GM12878 (cell line): ENCODE results near the gene EMSY. TPM values are rescaled to one million over a fixed set of nuclear protein-coding genes. Genes with fewer than 3 reads are reported as not detected.

ENCODE experiments used
- ATAC-seq: fragments of 200-7000 bp; cut with Tn5 transposase; 3 replicates; pipeline ENCODE4 v1.9.1; 2020; ENCODE audit warnings: mild to moderate bottlenecking, moderate library complexity
- BruUV-seq: library from RNA; stranded (reverse); fragments of 400-500 nt; replicated peaks from 2 replicates; lab custom pipeline; 2021; lab: Mats Ljungman, UMichigan
- CTCF ChIA-PET: fragments of 300-600 bp; sonication (Branson Sonifier 250); formaldehyde crosslinking; extraction: SDS; loops from one replicate; lab custom pipeline; 2021; ENCODE audit warnings: inconsistent platforms; lab: Yijun Ruan, JAX
- POLR2A ChIA-PET: fragments of 350-600 bp; formaldehyde crosslinking; extraction: SDS; loops from one replicate; lab custom pipeline; 2021; ENCODE audit warnings: inconsistent platforms; lab: Charles Lee
- RAD21 ChIA-PET: fragments of 300-600 bp; sonication (Branson Sonifier 250); formaldehyde crosslinking; loops from one replicate; lab custom pipeline; 2023; ENCODE audit warnings: antibody characterized with exemption; ENCODE audit not compliant: unreplicated experiment; lab: Charles Lee
- SMC1A ChIA-PET: fragments of 300-600 bp; sonication (Branson Sonifier 250); formaldehyde crosslinking; loops from one replicate; lab custom pipeline; 2023; ENCODE audit not compliant: unreplicated experiment, uncharacterized antibody; lab: Charles Lee
- DNase-seq: peaks from one replicate; pipeline ENCODE4 v3.0.0-alpha.2; 2011; ENCODE audit warnings: low read depth, low spot score
- FAIRE-seq: peaks from 3 replicates; lab custom pipeline; 2011; peaks lifted over from hg19 to GRCh38; lab: Jason Lieb, UNC
- H2AFZ ChIP-seq: 2 replicates; pipeline ENCODE4 v1.6.0; 2011; ENCODE audit warnings: low read depth, low read length, control low read depth; ENCODE audit not compliant: control insufficient read depth
- H3K27ac ChIP-seq: 2 replicates; pipeline ENCODE4 v1.5.1; 2011; ENCODE audit warnings: control low read depth; ENCODE audit not compliant: control insufficient read depth, insufficient read depth
- H3K27me3 ChIP-seq, 2 experiments: replicated peaks in 1 of 2; 2 replicates each; pipeline versions ENCODE4 v1.6.0 to v1.6.1; 2011; ENCODE audit warnings: low read length in 1 of 2; ENCODE audit not compliant: control insufficient read depth in 2 of 2, insufficient read depth in 2 of 2
- H3K36me3 ChIP-seq, 2 experiments: 2 replicates each; pipeline ENCODE4 v1.5.1; 2011; ENCODE audit warnings: low read length in 1 of 2; ENCODE audit not compliant: control insufficient read depth in 2 of 2, insufficient read depth in 2 of 2
- H3K4me1 ChIP-seq: 2 replicates; pipeline ENCODE4 v1.6.1; 2011; ENCODE audit warnings: mild to moderate bottlenecking, low read length, moderate library complexity, mixed read lengths; ENCODE audit not compliant: control insufficient read depth, insufficient read depth
- H3K4me2 ChIP-seq: 2 replicates; pipeline ENCODE4 v1.6.0; 2011; ENCODE audit warnings: control low read depth; ENCODE audit not compliant: control insufficient read depth, insufficient read depth
- H3K4me3 ChIP-seq: fragments of 200-600 bp; sonication (generic); 2 replicates; pipeline ENCODE4 v1.5.1; 2016
- H3K79me2 ChIP-seq: 2 replicates; pipeline ENCODE4 v1.6.0; 2011; ENCODE audit warnings: low read length; ENCODE audit not compliant: control insufficient read depth, insufficient read depth
- H3K9ac ChIP-seq: 2 replicates; pipeline ENCODE4 v1.8.0; 2011; ENCODE audit warnings: low read length, control low read depth, mixed read lengths; ENCODE audit not compliant: control insufficient read depth, insufficient read depth
- H3K9me3 ChIP-seq: replicated peaks from 3 replicates; pipeline ENCODE4 v1.5.1; 2011; ENCODE audit warnings: mild to moderate bottlenecking, low read length; ENCODE audit not compliant: control insufficient read depth, insufficient read depth
- H4K20me1 ChIP-seq: 2 replicates; pipeline ENCODE4 v1.6.0; 2011; ENCODE audit not compliant: control insufficient read depth, insufficient read depth
- BACH1 ChIP-seq: fragments of 450-650 bp; IDR thresholded peaks from 2 replicates; pipeline ENCODE4 v1.6.1; 2017; ENCODE audit warnings: mild to moderate bottlenecking, borderline replicate concordance
- BCL11A ChIP-seq: IDR thresholded peaks from 2 replicates; pipeline ENCODE4 v1.6.1; 2011; ENCODE audit warnings: low read depth, low read length
- BRCA1 ChIP-seq: IDR thresholded peaks from 2 replicates; pipeline ENCODE4 v1.6.1; 2011; ENCODE audit warnings: low read depth, low read length, improper control_type of control experiment
- CHD4 ChIP-seq: fragments of 200-600 bp; sonication (generic); IDR thresholded peaks from 2 replicates; pipeline ENCODE4 v1.6.1; 2016; ENCODE audit warnings: mild to moderate bottlenecking
- CREM ChIP-seq: IDR thresholded peaks from 2 replicates; pipeline ENCODE4 v1.6.1; 2014; ENCODE audit warnings: antibody characterized with exemption, low read depth
- DPF2 ChIP-seq: fragments of 450-650 bp; IDR thresholded peaks from 2 replicates; pipeline ENCODE4 v1.6.1; 2017; ENCODE audit warnings: mild to moderate bottlenecking
- ETV6 ChIP-seq, 2 experiments: fragments of 450-650 bp in 1 of 2; IDR thresholded peaks in 1 of 2; conservative IDR thresholded peaks in 1 of 2; 2 replicates each; pipeline ENCODE4 v1.6.1; 2014; ENCODE audit warnings: antibody characterized with exemption in 1 of 2, borderline replicate concordance in 1 of 2, low read depth in 1 of 2, mild to moderate bottlenecking in 1 of 2, moderate library complexity in 1 of 2
- SMC3 ChIP-seq: IDR thresholded peaks from 2 replicates; pipeline ENCODE4 v1.6.1; 2011; ENCODE audit warnings: low read length, improper control_type of control experiment, borderline replicate concordance
- SP1 ChIP-seq: IDR thresholded peaks from one replicate; pipeline ENCODE4 v1.6.1; 2011; ENCODE audit warnings: low read depth, low read length
- TCF12 ChIP-seq: IDR thresholded peaks from 2 replicates; pipeline ENCODE4 v1.6.1; 2011; ENCODE audit warnings: low read depth, mild to moderate bottlenecking, low read length
- WGBS: methylation state at CpG from one replicate; pipeline ENCODE4 v1.1.6; 2016; ENCODE audit warnings: low lambda C conversion rate; ENCODE audit not compliant: insufficient replicate concordance, insufficient coverage; ENCODE audit errors: missing lambda C conversion rate; 5-methylcytosine and 5-hydroxymethylcytosine counted together
- in situ Hi-C: fragments of 300-500 bp; cut with MboI; formaldehyde crosslinking; loops from 9 replicates; pipeline ENCODE4 v1.14.3; 2018; ENCODE audit warnings: mixed read lengths
- intact Hi-C: fragments of 100-400 bp; cut with micrococcal nuclease; formaldehyde crosslinking; loops from one replicate; pipeline ENCODE4 v1.14.2; 2022; ENCODE audit not compliant: unreplicated experiment
- polyA plus RNA-seq, 11 experiments: library from polyadenylated mRNA; depleted of rRNA in 4 of 11; unstranded in 6 of 11; stranded (reverse) in 5 of 11; fragments of >200 nt; fragmentation: Nextera tagmentation in 4 of 11; fragmentation: Illumina TruSeq in 1 of 11; extraction: Ambion mirVana in 4 of 11; extraction: Trizol in 1 of 11; gene quantifications; 1 replicate in 1 of 11; 2 replicates in 10 of 11; pipeline versions ENCODE4 v1.2.1 to v1.2.3, GENCODE V29; 2011 to 2016; ENCODE audit warnings: inconsistent platforms in 2 of 11, missing spikeins in 2 of 11, low read depth in 1 of 11
- total RNA-seq, 4 experiments: library from RNA; depleted of rRNA in 3 of 4; stranded (reverse); fragments of >200 nt in 3 of 4; fragmentation: Illumina TruSeq in 1 of 4; extraction: Trizol in 1 of 4; gene quantifications; 2 replicates each; pipeline versions ENCODE4 v1.2.1 to v1.2.3, GENCODE V29; 2013 to 2021
- TF ChIP-seq, protein P1 (sequence below): fragments of 450-650 bp; IDR thresholded peaks from 2 replicates; pipeline ENCODE4 v1.6.1; 2016; ENCODE audit warnings: mild to moderate bottlenecking, moderate library complexity, borderline replicate concordance
- TF ChIP-seq, protein P2 (sequence below): IDR thresholded peaks from 2 replicates; pipeline ENCODE4 v1.6.1; 2012; ENCODE audit warnings: low read depth, low read length, improper control_type of control experiment
- TF ChIP-seq, protein P3 (sequence below): fragments of 450-650 bp; conservative IDR thresholded peaks from 2 replicates; pipeline ENCODE4 v1.6.1; 2017; ENCODE audit warnings: mild to moderate bottlenecking, moderate library complexity

Gene EMSY
- total and polyA plus RNA-seq, 10 of the 15 experiments (the other 5 are each of a cell fraction or from before 2014, with no cell fraction given) = 9.3 to 26.9 (median 13.0) TPM

DNA sequence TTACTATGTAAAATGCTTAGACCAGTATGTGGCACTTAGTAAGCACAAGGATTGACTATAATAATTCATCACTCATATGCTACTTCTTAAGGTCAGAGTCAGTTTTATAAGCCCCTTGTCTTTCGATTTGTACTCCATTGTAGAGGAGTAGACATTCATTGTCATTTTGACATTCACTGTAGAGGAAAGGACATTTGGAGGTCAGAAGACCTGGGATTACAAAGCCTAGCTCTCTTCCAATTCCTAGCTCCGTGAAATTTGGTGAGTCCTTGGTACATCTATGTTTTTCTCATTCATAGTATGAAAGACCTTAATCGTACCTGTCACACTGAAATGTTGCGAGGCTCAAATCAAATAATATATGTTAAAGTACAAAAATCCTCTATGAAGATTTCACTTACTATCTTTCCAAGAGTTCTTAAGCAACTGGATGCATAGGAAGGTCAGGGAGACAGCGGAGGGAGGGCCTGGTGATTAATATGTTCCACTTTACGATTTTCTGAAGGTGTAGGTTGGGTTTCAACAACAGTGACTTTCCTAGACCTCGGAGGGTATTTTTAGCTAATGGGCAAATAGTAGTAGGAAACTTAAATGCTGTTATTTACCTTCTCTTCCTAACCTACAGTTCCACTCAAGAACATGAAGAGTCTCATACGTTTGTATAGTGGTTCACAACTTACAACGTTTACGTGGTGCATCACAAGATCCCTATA is 1.4 kb upstream of the EMSY start:
- no peaks in the 10 kb centered on the region for H3K27me3 ChIP-seq
- H3K79me2 ChIP-seq = peaks cover 38% of the 10 kb centered on the region
- BruUV-seq = no TSS peak
- H3K4me1 ChIP-seq = no peaks in the 10 kb centered on the region; the same call in 1 of the 2 replicates
- no peaks in the 10 kb centered on the region for H4K20me1 ChIP-seq
- in situ Hi-C loops = no loop called here
- peak overlapping the region; percentile 98 for H3K4me3 ChIP-seq
- DNase-seq = no peak
- intact Hi-C loops = loop anchor here (10.0 kb wide), 1 partner anchor 209 kb away; no protein-coding TSS in a partner anchor
- no peak overlapping the region for H2AFZ ChIP-seq
- H3K9ac ChIP-seq = peak overlapping the region; percentile 97
- H3K4me2 ChIP-seq = peak overlapping the region; percentile 48
- SMC1A ChIA-PET = interaction anchor here (1.3 kb wide), 1 partner anchor 19 kb away, joined by 9 read pairs; no protein-coding TSS in a partner anchor
- peak overlapping the region; percentile 95 for H3K27ac ChIP-seq
- no peak for FAIRE-seq
- RAD21 ChIA-PET = no interaction called here
- no peaks in the 10 kb centered on the region for H3K9me3 ChIP-seq
- ATAC-seq = no peak
- CTCF ChIA-PET = interaction anchor here (1.6 kb wide), 1 partner anchor 18 kb away, joined by 4 read pairs; no protein-coding TSS in a partner anchor
- POLR2A ChIA-PET = interaction anchor here (1.0 kb wide), 1 partner anchor 18 kb away, joined by 4 read pairs; no protein-coding TSS in a partner anchor
- H3K36me3 ChIP-seq = no peaks in the 10 kb centered on the region
- 39% methylated on average over 10 of the region's 10 CpGs for WGBS
- TF ChIP-seq BCL11A (no peak), CHD4 (no peak), SP1 (no peak), ETV6 (conservative IDR thresholded peaks at IDR 0.05 in 1 of 2, IDR thresholded peaks at IDR 0.05 in 1 of 2; ENCODE audit: borderline replicate concordance in 1 of 2, low read depth in 1 of 2) (no peak; a peak in 1 of 4 replicates), CREM (no peak), DPF2 (no peak), BRCA1 (no peak), TCF12 (no peak), SMC3 (no peak), BACH1 (no peak)
- TF ChIP-seq, protein P1, sequence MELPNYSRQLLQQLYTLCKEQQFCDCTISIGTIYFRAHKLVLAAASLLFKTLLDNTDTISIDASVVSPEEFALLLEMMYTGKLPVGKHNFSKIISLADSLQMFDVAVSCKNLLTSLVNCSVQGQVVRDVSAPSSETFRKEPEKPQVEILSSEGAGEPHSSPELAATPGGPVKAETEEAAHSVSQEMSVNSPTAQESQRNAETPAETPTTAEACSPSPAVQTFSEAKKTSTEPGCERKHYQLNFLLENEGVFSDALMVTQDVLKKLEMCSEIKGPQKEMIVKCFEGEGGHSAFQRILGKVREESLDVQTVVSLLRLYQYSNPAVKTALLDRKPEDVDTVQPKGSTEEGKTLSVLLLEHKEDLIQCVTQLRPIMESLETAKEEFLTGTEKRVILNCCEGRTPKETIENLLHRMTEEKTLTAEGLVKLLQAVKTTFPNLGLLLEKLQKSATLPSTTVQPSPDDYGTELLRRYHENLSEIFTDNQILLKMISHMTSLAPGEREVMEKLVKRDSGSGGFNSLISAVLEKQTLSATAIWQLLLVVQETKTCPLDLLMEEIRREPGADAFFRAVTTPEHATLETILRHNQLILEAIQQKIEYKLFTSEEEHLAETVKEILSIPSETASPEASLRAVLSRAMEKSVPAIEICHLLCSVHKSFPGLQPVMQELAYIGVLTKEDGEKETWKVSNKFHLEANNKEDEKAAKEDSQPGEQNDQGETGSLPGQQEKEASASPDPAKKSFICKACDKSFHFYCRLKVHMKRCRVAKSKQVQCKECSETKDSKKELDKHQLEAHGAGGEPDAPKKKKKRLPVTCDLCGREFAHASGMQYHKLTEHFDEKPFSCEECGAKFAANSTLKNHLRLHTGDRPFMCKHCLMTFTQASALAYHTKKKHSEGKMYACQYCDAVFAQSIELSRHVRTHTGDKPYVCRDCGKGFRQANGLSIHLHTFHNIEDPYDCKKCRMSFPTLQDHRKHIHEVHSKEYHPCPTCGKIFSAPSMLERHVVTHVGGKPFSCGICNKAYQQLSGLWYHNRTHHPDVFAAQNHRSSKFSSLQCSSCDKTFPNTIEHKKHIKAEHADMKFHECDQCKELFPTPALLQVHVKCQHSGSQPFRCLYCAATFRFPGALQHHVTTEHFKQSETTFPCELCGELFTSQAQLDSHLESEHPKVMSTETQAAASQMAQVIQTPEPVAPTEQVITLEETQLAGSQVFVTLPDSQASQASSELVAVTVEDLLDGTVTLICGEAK = no peak
- TF ChIP-seq, protein P2, sequence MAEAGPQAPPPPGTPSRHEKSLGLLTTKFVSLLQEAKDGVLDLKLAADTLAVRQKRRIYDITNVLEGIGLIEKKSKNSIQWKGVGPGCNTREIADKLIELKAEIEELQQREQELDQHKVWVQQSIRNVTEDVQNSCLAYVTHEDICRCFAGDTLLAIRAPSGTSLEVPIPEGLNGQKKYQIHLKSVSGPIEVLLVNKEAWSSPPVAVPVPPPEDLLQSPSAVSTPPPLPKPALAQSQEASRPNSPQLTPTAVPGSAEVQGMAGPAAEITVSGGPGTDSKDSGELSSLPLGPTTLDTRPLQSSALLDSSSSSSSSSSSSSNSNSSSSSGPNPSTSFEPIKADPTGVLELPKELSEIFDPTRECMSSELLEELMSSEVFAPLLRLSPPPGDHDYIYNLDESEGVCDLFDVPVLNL = no peak
- TF ChIP-seq, protein P3, sequence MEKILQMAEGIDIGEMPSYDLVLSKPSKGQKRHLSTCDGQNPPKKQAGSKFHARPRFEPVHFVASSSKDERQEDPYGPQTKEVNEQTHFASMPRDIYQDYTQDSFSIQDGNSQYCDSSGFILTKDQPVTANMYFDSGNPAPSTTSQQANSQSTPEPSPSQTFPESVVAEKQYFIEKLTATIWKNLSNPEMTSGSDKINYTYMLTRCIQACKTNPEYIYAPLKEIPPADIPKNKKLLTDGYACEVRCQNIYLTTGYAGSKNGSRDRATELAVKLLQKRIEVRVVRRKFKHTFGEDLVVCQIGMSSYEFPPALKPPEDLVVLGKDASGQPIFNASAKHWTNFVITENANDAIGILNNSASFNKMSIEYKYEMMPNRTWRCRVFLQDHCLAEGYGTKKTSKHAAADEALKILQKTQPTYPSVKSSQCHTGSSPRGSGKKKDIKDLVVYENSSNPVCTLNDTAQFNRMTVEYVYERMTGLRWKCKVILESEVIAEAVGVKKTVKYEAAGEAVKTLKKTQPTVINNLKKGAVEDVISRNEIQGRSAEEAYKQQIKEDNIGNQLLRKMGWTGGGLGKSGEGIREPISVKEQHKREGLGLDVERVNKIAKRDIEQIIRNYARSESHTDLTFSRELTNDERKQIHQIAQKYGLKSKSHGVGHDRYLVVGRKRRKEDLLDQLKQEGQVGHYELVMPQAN = no peak
